WTC11 (cell line): ENCODE measurements around the gene TMEM186. TPM values are rescaled to one million over a fixed set of nuclear protein-coding genes. Genes with fewer than 3 reads are reported as not detected.

Experiments
- ATAC-seq: fragments of 200-7000 bp; cut with Tn5 transposase; 2 replicates; pipeline ENCODE4 v1.10.0; 2021; ENCODE audit warnings: mild to moderate bottlenecking, moderate library complexity
- CTCF ChIA-PET: fragments of 300-600 bp; sonication (Branson Sonifier 250); formaldehyde crosslinking; loops from one replicate; lab custom pipeline; 2021; ENCODE audit warnings: antibody characterized with exemption; lab: Charles Lee
- POLR2A ChIA-PET: fragments of 350-600 bp; sonication (Branson Sonifier 250); formaldehyde crosslinking; loops from one replicate; lab custom pipeline; 2021; ENCODE audit warnings: antibody characterized with exemption; lab: Charles Lee
- DNase-seq: peaks from one replicate; pipeline ENCODE4 v3.0.0; 2021; ENCODE audit warnings: low spot score
- H3K27ac Mint-ChIP-seq: 2 replicates; pipeline ENCODE4 v1.8.0; 2021; ENCODE audit warnings: mixed read lengths
- H3K27me3 Mint-ChIP-seq: 2 replicates; pipeline ENCODE4 v1.8.0; 2021; ENCODE audit warnings: low read depth, mild to moderate bottlenecking, moderate library complexity, mixed read lengths
- H3K36me3 Mint-ChIP-seq: 2 replicates; pipeline ENCODE4 v1.8.0; 2021; ENCODE audit warnings: mixed read lengths
- H3K4me1 Mint-ChIP-seq: 2 replicates; pipeline ENCODE4 v1.8.0; 2022; ENCODE audit warnings: mixed read lengths
- H3K4me3 Mint-ChIP-seq: 2 replicates; pipeline ENCODE4 v1.8.0; 2021; ENCODE audit warnings: mild to moderate bottlenecking, moderate library complexity, mixed read lengths
- H3K9me3 Mint-ChIP-seq: 2 replicates; pipeline ENCODE4 v1.8.0; 2021; ENCODE audit warnings: mixed read lengths
- AR ChIP-seq: fragments of 250-450 bp; sonication (Bioruptor Pico); IDR thresholded peaks from 2 replicates; pipeline ENCODE4 v1.9.0; 2021; ENCODE audit warnings: mild to moderate bottlenecking
- EMX1 ChIP-seq: fragments of 250-450 bp; sonication (Bioruptor Pico); IDR thresholded peaks from 2 replicates; pipeline ENCODE4 v1.8.0; 2021; ENCODE audit warnings: mild to moderate bottlenecking
- ERG ChIP-seq: fragments of 250-450 bp; sonication (Bioruptor Pico); IDR thresholded peaks from 2 replicates; pipeline ENCODE4 v1.8.0; 2021; ENCODE audit warnings: mild to moderate bottlenecking
- ETV6 ChIP-seq: sonication (generic); formaldehyde crosslinking; IDR thresholded peaks from 2 replicates; pipeline ENCODE4 v1.8.1; 2022; ENCODE audit warnings: mild to moderate bottlenecking, missing genetic modification reagents
- FOXK1 ChIP-seq: sonication (generic); formaldehyde crosslinking; IDR thresholded peaks from 2 replicates; pipeline ENCODE4 v1.8.0; 2022; ENCODE audit warnings: mild to moderate bottlenecking, moderate library complexity, missing genetic modification reagents
- FOXP1 ChIP-seq: sonication (generic); formaldehyde crosslinking; IDR thresholded peaks from 2 replicates; pipeline ENCODE4 v1.8.0; 2022; ENCODE audit warnings: missing genetic modification reagents, mild to moderate bottlenecking, moderate library complexity, borderline replicate concordance
- JAZF1 ChIP-seq: fragments of 250-450 bp; sonication (Bioruptor Pico); IDR thresholded peaks from 2 replicates; pipeline ENCODE4 v1.9.0; 2021; ENCODE audit warnings: moderate library complexity, mild to moderate bottlenecking, inconsistent platforms
- JUN ChIP-seq: sonication (generic); formaldehyde crosslinking; IDR thresholded peaks from 2 replicates; pipeline ENCODE4 v1.8.0; 2023; ENCODE audit warnings: mild to moderate bottlenecking, missing genetic modification reagents
- MXD4 ChIP-seq: fragments of 250-450 bp; sonication (Bioruptor Pico); IDR thresholded peaks from 2 replicates; pipeline ENCODE4 v1.8.0; 2021; ENCODE audit warnings: mild to moderate bottlenecking, moderate library complexity, borderline replicate concordance
- MYBL2 ChIP-seq: sonication (generic); formaldehyde crosslinking; IDR thresholded peaks from 2 replicates; pipeline ENCODE4 v1.8.1; 2023; ENCODE audit warnings: mild to moderate bottlenecking, moderate library complexity, missing genetic modification reagents
- NFE2L1 ChIP-seq: sonication (generic); formaldehyde crosslinking; IDR thresholded peaks from 2 replicates; pipeline ENCODE4 v1.8.1; 2023; ENCODE audit warnings: missing genetic modification reagents
- TP53 ChIP-seq: sonication (generic); formaldehyde crosslinking; IDR thresholded peaks from 2 replicates; pipeline ENCODE4 v1.8.1; 2023; ENCODE audit warnings: mild to moderate bottlenecking, missing genetic modification reagents
- ZNF317 ChIP-seq: sonication (generic); formaldehyde crosslinking; IDR thresholded peaks from 2 replicates; pipeline ENCODE4 v1.8.1; 2023; ENCODE audit warnings: low read depth, mild to moderate bottlenecking, moderate library complexity, missing genetic modification reagents, borderline replicate concordance
- ZNF396 ChIP-seq: fragments of 250-450 bp; sonication (Bioruptor Pico); IDR thresholded peaks from 2 replicates; pipeline ENCODE4 v1.8.0; 2021; ENCODE audit warnings: mild to moderate bottlenecking, moderate library complexity, borderline replicate concordance
- ZNF416 ChIP-seq: fragments of 250-450 bp; sonication (Bioruptor Pico); IDR thresholded peaks from 2 replicates; pipeline ENCODE4 v1.9.0; 2021; ENCODE audit warnings: mild to moderate bottlenecking, inconsistent platforms
- ZNF671 ChIP-seq: fragments of 250-450 bp; sonication (Bioruptor Pico); IDR thresholded peaks from 2 replicates; pipeline ENCODE4 v1.8.0; 2021; ENCODE audit warnings: mild to moderate bottlenecking
- total RNA-seq: library from RNA; stranded (reverse); gene quantifications from 3 replicates; pipeline ENCODE4 v1.2.3, GENCODE V29; 2021
- TF ChIP-seq, protein P1 (sequence below): fragments of 250-450 bp; sonication (Bioruptor Pico); IDR thresholded peaks from 2 replicates; pipeline ENCODE4 v2.1.2; 2022; ENCODE audit warnings: mild to moderate bottlenecking, moderate library complexity
- TF ChIP-seq, protein P2 (sequence below): sonication (generic); formaldehyde crosslinking; IDR thresholded peaks from 2 replicates; pipeline ENCODE4 v1.8.1; 2022; ENCODE audit warnings: low read depth, mild to moderate bottlenecking, moderate library complexity, missing genetic modification reagents, borderline replicate concordance
- TF ChIP-seq, protein P3 (sequence below): fragments of 250-450 bp; sonication (Bioruptor Pico); IDR thresholded peaks from 2 replicates; pipeline ENCODE4 v1.9.0; 2021; ENCODE audit warnings: mild to moderate bottlenecking
- TF ChIP-seq, protein P4 (sequence below): sonication (generic); formaldehyde crosslinking; IDR thresholded peaks from 2 replicates; pipeline ENCODE4 v1.8.1; 2023; ENCODE audit warnings: mild to moderate bottlenecking, moderate library complexity, missing genetic modification reagents
- TF ChIP-seq, protein P5 (sequence below): sonication (generic); formaldehyde crosslinking; conservative IDR thresholded peaks from 2 replicates; pipeline ENCODE4 v1.8.1; 2023; ENCODE audit warnings: mild to moderate bottlenecking, low read depth, missing genetic modification reagents, moderate library complexity

Gene TMEM186
- total RNA-seq, 1 experiment from 2014 or later, result 17.8 TPM

DNA sequence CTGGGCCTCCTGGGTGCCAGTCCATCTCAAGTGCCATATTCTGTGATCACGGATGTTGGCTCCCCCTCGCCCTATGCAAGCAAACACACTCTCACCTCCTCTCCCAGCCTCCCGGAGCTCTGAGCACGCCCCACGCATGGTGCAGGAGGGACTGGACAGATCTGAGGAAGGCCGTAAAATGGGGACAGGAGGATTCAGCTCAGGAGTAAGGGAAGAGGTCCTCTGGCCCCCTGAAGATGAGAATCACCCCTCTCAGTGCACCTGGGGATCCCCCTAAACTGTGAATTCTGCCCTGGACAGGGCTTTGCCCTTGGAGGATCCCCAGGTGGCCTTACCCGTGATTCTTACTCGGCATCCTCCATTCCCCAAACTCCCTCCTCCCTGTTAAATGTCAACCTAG lies 15.6 kb downstream of the TMEM186 start:
- ATAC-seq (no peak), DNase-seq (no peak)
- no peak overlapping the region for H3K4me3 Mint-ChIP-seq
- peaks cover 3% of the 10 kb centered on the region for H3K9me3 Mint-ChIP-seq
- H3K27ac Mint-ChIP-seq, result no peak overlapping the region
- H3K36me3 Mint-ChIP-seq, result peaks cover 3% of the 10 kb centered on the region
- no peaks in the 10 kb centered on the region for H3K27me3 Mint-ChIP-seq
- ChIA-PET POLR2A (no interaction called here), CTCF (no interaction called here)
- no peaks in the 10 kb centered on the region for H3K4me1 Mint-ChIP-seq
- TF ChIP-seq ZNF396 (no peak), TP53 (CRISPR knock-in tag) (no peak), MXD4 (CRISPR knock-in tag) (no peak), ZNF416 (no peak), MYBL2 (CRISPR knock-in tag) (no peak), ETV6 (CRISPR knock-in tag) (no peak)
- TF ChIP-seq, protein P1, sequence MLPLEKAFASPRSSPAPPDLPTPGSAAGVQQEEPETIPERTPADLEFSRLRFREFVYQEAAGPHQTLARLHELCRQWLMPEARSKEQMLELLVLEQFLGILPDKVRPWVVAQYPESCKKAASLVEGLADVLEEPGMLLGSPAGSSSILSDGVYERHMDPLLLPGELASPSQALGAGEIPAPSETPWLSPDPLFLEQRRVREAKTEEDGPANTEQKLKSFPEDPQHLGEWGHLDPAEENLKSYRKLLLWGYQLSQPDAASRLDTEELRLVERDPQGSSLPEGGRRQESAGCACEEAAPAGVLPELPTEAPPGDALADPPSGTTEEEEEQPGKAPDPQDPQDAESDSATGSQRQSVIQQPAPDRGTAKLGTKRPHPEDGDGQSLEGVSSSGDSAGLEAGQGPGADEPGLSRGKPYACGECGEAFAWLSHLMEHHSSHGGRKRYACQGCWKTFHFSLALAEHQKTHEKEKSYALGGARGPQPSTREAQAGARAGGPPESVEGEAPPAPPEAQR, result no peak

DNA sequence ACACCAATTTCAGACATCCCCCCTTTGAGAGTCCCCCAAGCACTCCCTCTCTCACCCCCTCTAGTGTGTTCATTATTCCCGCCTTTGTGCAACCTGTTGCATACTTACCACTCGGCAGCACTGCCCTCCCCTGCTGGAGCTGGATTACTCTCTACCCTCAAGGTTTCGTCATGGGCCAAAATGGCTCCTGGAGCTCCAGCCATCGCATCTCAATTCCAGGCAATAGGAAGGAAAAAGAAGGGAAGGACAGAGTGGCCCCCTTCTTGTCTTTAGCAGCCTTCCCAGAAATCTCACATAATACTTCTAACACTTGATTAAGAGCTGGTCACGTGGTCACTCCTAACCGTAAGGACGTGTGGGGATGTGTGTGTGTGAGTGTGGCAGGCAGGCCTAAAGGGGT lies 20.2 kb downstream of the TMEM186 start:
- H3K36me3 Mint-ChIP-seq, result peaks cover 3% of the 10 kb centered on the region
- no peak overlapping the region for H3K4me3 Mint-ChIP-seq
- H3K9me3 Mint-ChIP-seq, result peaks cover 3% of the 10 kb centered on the region
- no peak overlapping the region for H3K27ac Mint-ChIP-seq
- H3K4me1 Mint-ChIP-seq, result no peaks in the 10 kb centered on the region
- POLR2A ChIA-PET, result no interaction called here
- no peak for ATAC-seq
- CTCF ChIA-PET, result no interaction called here
- TF ChIP-seq ZNF671 (no peak), ERG (CRISPR knock-in tag) (no peak)
- no peaks in the 10 kb centered on the region for H3K27me3 Mint-ChIP-seq
- DNase-seq, result no peak

DNA sequence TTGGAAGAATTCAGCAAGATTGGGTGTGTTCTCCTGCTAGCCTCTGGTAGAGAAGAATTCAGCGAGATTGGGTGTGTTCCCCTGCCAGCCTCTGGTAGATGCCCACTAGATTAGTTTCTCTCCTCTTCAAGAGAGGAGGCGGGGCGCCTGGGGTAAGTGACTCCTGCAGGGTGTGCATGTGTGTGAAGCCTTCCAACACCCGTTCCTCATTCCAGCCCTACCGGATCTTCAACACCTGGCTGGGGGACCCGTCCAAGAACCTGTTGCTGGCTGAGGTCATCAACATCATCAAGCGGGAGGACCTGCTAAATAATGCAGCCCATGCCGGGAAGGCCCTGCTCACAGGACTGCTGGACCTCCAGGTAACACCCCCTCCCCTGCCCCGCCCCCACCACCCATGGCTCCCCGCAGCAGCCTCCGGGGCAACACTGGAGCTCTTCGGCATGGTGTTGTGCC lies 21.3 kb downstream of the TMEM186 start:
- TF ChIP-seq ETV6 (CRISPR knock-in tag), result no peak
- TF ChIP-seq, protein P2, sequence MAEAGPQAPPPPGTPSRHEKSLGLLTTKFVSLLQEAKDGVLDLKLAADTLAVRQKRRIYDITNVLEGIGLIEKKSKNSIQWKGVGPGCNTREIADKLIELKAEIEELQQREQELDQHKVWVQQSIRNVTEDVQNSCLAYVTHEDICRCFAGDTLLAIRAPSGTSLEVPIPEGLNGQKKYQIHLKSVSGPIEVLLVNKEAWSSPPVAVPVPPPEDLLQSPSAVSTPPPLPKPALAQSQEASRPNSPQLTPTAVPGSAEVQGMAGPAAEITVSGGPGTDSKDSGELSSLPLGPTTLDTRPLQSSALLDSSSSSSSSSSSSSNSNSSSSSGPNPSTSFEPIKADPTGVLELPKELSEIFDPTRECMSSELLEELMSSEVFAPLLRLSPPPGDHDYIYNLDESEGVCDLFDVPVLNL (CRISPR knock-in tag), result no peak
- no peak for TF ChIP-seq JUN (CRISPR knock-in tag)
- no peak for TF ChIP-seq NFE2L1
- no peak for TF ChIP-seq EMX1 (CRISPR knock-in tag)
- TF ChIP-seq, protein P3, sequence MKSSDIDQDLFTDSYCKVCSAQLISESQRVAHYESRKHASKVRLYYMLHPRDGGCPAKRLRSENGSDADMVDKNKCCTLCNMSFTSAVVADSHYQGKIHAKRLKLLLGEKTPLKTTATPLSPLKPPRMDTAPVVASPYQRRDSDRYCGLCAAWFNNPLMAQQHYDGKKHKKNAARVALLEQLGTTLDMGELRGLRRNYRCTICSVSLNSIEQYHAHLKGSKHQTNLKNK, result no peak
- TF ChIP-seq, protein P4, sequence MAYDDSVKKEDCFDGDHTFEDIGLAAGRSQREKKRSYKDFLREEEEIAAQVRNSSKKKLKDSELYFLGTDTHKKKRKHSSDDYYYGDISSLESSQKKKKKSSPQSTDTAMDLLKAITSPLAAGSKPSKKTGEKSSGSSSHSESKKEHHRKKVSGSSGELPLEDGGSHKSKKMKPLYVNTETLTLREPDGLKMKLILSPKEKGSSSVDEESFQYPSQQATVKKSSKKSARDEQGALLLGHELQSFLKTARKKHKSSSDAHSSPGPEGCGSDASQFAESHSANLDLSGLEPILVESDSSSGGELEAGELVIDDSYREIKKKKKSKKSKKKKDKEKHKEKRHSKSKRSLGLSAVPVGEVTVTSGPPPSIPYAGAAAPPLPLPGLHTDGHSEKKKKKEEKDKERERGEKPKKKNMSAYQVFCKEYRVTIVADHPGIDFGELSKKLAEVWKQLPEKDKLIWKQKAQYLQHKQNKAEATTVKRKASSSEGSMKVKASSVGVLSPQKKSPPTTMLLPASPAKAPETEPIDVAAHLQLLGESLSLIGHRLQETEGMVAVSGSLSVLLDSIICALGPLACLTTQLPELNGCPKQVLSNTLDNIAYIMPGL (CRISPR knock-in tag), result no peak
- TF ChIP-seq ZNF317 (CRISPR knock-in tag), result no peak
- TF ChIP-seq, protein P5, sequence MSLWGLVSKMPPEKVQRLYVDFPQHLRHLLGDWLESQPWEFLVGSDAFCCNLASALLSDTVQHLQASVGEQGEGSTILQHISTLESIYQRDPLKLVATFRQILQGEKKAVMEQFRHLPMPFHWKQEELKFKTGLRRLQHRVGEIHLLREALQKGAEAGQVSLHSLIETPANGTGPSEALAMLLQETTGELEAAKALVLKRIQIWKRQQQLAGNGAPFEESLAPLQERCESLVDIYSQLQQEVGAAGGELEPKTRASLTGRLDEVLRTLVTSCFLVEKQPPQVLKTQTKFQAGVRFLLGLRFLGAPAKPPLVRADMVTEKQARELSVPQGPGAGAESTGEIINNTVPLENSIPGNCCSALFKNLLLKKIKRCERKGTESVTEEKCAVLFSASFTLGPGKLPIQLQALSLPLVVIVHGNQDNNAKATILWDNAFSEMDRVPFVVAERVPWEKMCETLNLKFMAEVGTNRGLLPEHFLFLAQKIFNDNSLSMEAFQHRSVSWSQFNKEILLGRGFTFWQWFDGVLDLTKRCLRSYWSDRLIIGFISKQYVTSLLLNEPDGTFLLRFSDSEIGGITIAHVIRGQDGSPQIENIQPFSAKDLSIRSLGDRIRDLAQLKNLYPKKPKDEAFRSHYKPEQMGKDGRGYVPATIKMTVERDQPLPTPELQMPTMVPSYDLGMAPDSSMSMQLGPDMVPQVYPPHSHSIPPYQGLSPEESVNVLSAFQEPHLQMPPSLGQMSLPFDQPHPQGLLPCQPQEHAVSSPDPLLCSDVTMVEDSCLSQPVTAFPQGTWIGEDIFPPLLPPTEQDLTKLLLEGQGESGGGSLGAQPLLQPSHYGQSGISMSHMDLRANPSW (CRISPR knock-in tag), result no peak
- TF ChIP-seq ZNF671, result no peak
- TF ChIP-seq FOXP1 (CRISPR knock-in tag), result no peak
- no peak for TF ChIP-seq FOXK1
- TF ChIP-seq JAZF1, result no peak
- no peak for TF ChIP-seq AR (CRISPR knock-in tag)
- ATAC-seq, result peak; percentile 71
- H3K27me3 Mint-ChIP-seq, result no peaks in the 10 kb centered on the region
- DNase-seq, result no peak
- H3K36me3 Mint-ChIP-seq, result peaks cover 3% of the 10 kb centered on the region
- no peaks in the 10 kb centered on the region for H3K4me1 Mint-ChIP-seq
- no peak overlapping the region for H3K27ac Mint-ChIP-seq
- peaks cover 3% of the 10 kb centered on the region for H3K9me3 Mint-ChIP-seq
- POLR2A ChIA-PET, result interaction anchor here (0.6 kb wide), 1 partner anchor 22 kb away, joined by 3 read pairs; no protein-coding TSS in a partner anchor
- H3K4me3 Mint-ChIP-seq, result no peak overlapping the region
- CTCF ChIA-PET, result interaction anchor here (0.6 kb wide), 2 partner anchors 141 to 200 kb away, joined by 3 to 5 read pairs; no protein-coding TSS in a partner anchor
